K562 (cell line): ENCODE data around the gene CFAP20DC. TPM values are rescaled to one million over a fixed set of nuclear protein-coding genes. Genes with fewer than 3 reads are reported as not detected.

Source experiments
- ATAC-seq: fragments of 200-7000 bp; cut with Tn5 transposase; 3 replicates; pipeline ENCODE4 v1.9.1; 2020; ENCODE audit warnings: moderate library complexity
- BruUV-seq: library from RNA; stranded (reverse); fragments of 400-500 nt; replicated peaks from 2 replicates; lab custom pipeline; 2021; lab: Mats Ljungman, UMichigan
- CTCF ChIA-PET: fragments of 300-600 bp; formaldehyde crosslinking; extraction: SDS; loops from one replicate; lab custom pipeline; 2021; ENCODE audit warnings: low intra/inter-chr PET ratio; lab: Yijun Ruan, JAX
- POLR2A ChIA-PET: fragments of 300-600, 350-650 bp; sonication (Branson Sonifier 250); formaldehyde crosslinking; extraction: SDS; loops from one replicate; lab custom pipeline; 2021; ENCODE audit warnings: antibody characterized with exemption, inconsistent platforms; lab: Yijun Ruan, JAX
- DNase-seq, 4 experiments: peaks; one replicate each; pipeline versions ENCODE4 v3.0.0 to v3.0.0-alpha.2; 2011 to 2018; ENCODE audit warnings: low spot score in 3 of 4, mixed read lengths in 3 of 4; ENCODE audit errors: extremely low read depth in 1 of 4
- FAIRE-seq: peaks from 2 replicates; lab custom pipeline; 2011; peaks lifted over from hg19 to GRCh38; lab: Jason Lieb, UNC
- H2AFZ ChIP-seq: 2 replicates; pipeline ENCODE4 v1.6.0; 2011; ENCODE audit warnings: low read depth, low read length, control low read depth, inconsistent platforms
- H3K27ac ChIP-seq: fragments of 200-600 bp; 3 replicates; pipeline ENCODE4 v1.8.0; 2011; ENCODE audit warnings: low read depth, mild to moderate bottlenecking, control low read depth, inconsistent platforms, low read length, moderate library complexity, mixed read lengths; ENCODE audit errors: extremely low read depth
- H3K27me3 ChIP-seq, 2 experiments: fragments of 300-600 bp in 1 of 2; 2 replicates in 1 of 2; 3 replicates in 1 of 2; pipeline versions ENCODE4 v1.6.0 to v1.8.0; 2011; ENCODE audit warnings: inconsistent platforms in 2 of 2, low read length in 2 of 2, mild to moderate bottlenecking in 1 of 2, mixed read lengths in 1 of 2, moderate library complexity in 1 of 2; ENCODE audit not compliant: control insufficient read depth in 2 of 2, insufficient read depth in 2 of 2
- H3K36me3 ChIP-seq: fragments of 300-600 bp; 3 replicates; pipeline ENCODE4 v1.8.0; 2011; ENCODE audit warnings: mild to moderate bottlenecking, low read length, inconsistent platforms; ENCODE audit not compliant: control insufficient read depth, insufficient read depth
- H3K4me1 ChIP-seq, 2 experiments: fragments of 200-600 bp in 1 of 2; replicated peaks in 1 of 2; 2 replicates in 1 of 2; 3 replicates in 1 of 2; pipeline versions ENCODE4 v1.5.1 to v1.8.0; 2011; ENCODE audit warnings: inconsistent platforms in 2 of 2, low read length in 2 of 2, mild to moderate bottlenecking in 1 of 2, mixed read lengths in 1 of 2, moderate library complexity in 1 of 2; ENCODE audit not compliant: control insufficient read depth in 2 of 2, insufficient read depth in 2 of 2
- H3K4me2 ChIP-seq: 2 replicates; pipeline ENCODE4 v1.6.1; 2011; ENCODE audit warnings: low read length, control low read depth, inconsistent platforms, mixed read lengths; ENCODE audit not compliant: insufficient read depth
- H3K4me3 ChIP-seq: fragments of 200-600 bp; sonication (generic), shearing (Covaris generic); 2 replicates; pipeline ENCODE4 v1.5.1; 2016; ENCODE audit warnings: control low read depth, inconsistent platforms
- H3K79me2 ChIP-seq: fragments of 200-600 bp; 3 replicates; pipeline ENCODE4 v1.8.0; 2011; ENCODE audit warnings: low read length, inconsistent platforms; ENCODE audit not compliant: control insufficient read depth, insufficient read depth
- H3K9ac ChIP-seq, 2 experiments: 2 replicates each; pipeline versions ENCODE4 v1.6.0 to v1.6.1; 2011; ENCODE audit warnings: low read depth in 2 of 2, low read length in 2 of 2, control low read depth in 1 of 2, inconsistent platforms in 1 of 2, mild to moderate bottlenecking in 1 of 2, mixed read lengths in 1 of 2; ENCODE audit not compliant: insufficient read depth in 1 of 2
- H3K9me1 ChIP-seq: one replicate; pipeline ENCODE4 v1.6.0; 2011; ENCODE audit warnings: inconsistent platforms, mild to moderate bottlenecking, low read length, moderate library complexity; ENCODE audit not compliant: control insufficient read depth, insufficient read depth
- H3K9me3 ChIP-seq: replicated peaks from 2 replicates; pipeline ENCODE4 v1.5.1; 2011; ENCODE audit warnings: low read depth, low read length, inconsistent platforms; ENCODE audit not compliant: control insufficient read depth, insufficient read depth
- H4K20me1 ChIP-seq: replicated peaks from 2 replicates; pipeline ENCODE4 v1.6.1; 2011; ENCODE audit warnings: low read length, inconsistent platforms, mixed read lengths; ENCODE audit not compliant: control insufficient read depth, insufficient read depth
- ADNP ChIP-seq: fragments of 200-800 bp; sonication (Bioruptor generic); IDR thresholded peaks from 2 replicates; pipeline ENCODE4 v1.6.1; 2016; ENCODE audit warnings: missing genetic modification characterization, missing compliant biosample characterization
- BCLAF1 ChIP-seq, 2 experiments: fragments of 450-650 bp in 1 of 2; IDR thresholded peaks; 2 replicates each; pipeline ENCODE4 v1.6.1; 2011 to 2017; ENCODE audit warnings: low read depth in 2 of 2, antibody characterized with exemption in 1 of 2, borderline replicate concordance in 1 of 2, low read length in 1 of 2, mild to moderate bottlenecking in 1 of 2, mixed read lengths in 1 of 2; ENCODE audit not compliant: control insufficient read depth in 1 of 2
- CREB3L1 ChIP-seq: fragments of 450-650 bp; IDR thresholded peaks from 2 replicates; pipeline ENCODE4 v1.6.1; 2014; ENCODE audit warnings: low read depth, mild to moderate bottlenecking, moderate library complexity, borderline replicate concordance
- CTBP1 ChIP-seq: fragments of 450-650 bp; IDR thresholded peaks from 2 replicates; pipeline ENCODE4 v1.6.1; 2016; ENCODE audit warnings: borderline replicate concordance
- HBP1 ChIP-seq: fragments of 450-650 bp; formaldehyde crosslinking; IDR thresholded peaks from 2 replicates; pipeline ENCODE4 v1.4.0; 2022; ENCODE audit warnings: missing genetic modification characterization
- HES1 ChIP-seq: fragments of 450-650 bp; IDR thresholded peaks from 2 replicates; pipeline ENCODE4 v1.6.1; 2016; ENCODE audit warnings: low read depth, mild to moderate bottlenecking, moderate library complexity
- KAT7 ChIP-seq: sonication (generic); formaldehyde crosslinking; IDR thresholded peaks from 2 replicates; pipeline ENCODE4 v1.8.0; 2022; ENCODE audit warnings: missing genetic modification reagents, mild to moderate bottlenecking, borderline replicate concordance
- MAX ChIP-seq: sonication (generic); formaldehyde crosslinking; IDR thresholded peaks from 2 replicates; pipeline ENCODE4 v1.9.0; 2022; ENCODE audit warnings: mild to moderate bottlenecking, missing genetic modification reagents
- NCOA2 ChIP-seq, 2 experiments: fragments of 450-650 bp; IDR thresholded peaks; 2 replicates each; pipeline ENCODE4 v1.6.1; 2018; ENCODE audit warnings: mild to moderate bottlenecking in 2 of 2, moderate library complexity in 1 of 2; ENCODE audit not compliant: partially characterized antibody in 2 of 2
- SMAD2 ChIP-seq: fragments of 150-350 bp; IDR thresholded peaks from 2 replicates; pipeline ENCODE4 v1.6.1; 2014; ENCODE audit warnings: low read depth, mild to moderate bottlenecking, low read length
- SRSF1 ChIP-seq: fragments of 200-400 bp; formaldehyde crosslinking; IDR thresholded peaks from 2 replicates; pipeline ENCODE4 v1.6.1; 2017; ENCODE audit warnings: mild to moderate bottlenecking, low read depth, low read length, moderate library complexity
- TCF7 ChIP-seq: sonication (generic); IDR thresholded peaks from 2 replicates; pipeline ENCODE4 v1.6.1; 2016; ENCODE audit warnings: antibody characterized with exemption, borderline replicate concordance
- ZNF175 ChIP-seq: fragments of 200-800 bp; sonication (Bioruptor generic); IDR thresholded peaks from 2 replicates; pipeline ENCODE4 v1.6.1; 2016; ENCODE audit warnings: low read depth, mild to moderate bottlenecking, missing genetic modification characterization, missing compliant biosample characterization
- ZNF384 ChIP-seq: IDR thresholded peaks from 2 replicates; pipeline ENCODE4 v1.6.1; 2012; ENCODE audit warnings: low read depth, low read length, improper control_type of control experiment
- ZNF589 ChIP-seq: fragments of 200-800 bp; sonication (Bioruptor generic); IDR thresholded peaks from 2 replicates; pipeline ENCODE4 v1.6.1; 2016; ENCODE audit warnings: low read depth, missing genetic modification characterization, missing compliant biosample characterization
- WGBS: fragments of 100-300 bp; shearing (Covaris generic); methylation state at CpG from one replicate; pipeline ENCODE4 v1.1.6; 2016; ENCODE audit warnings: low coverage, mixed read lengths; ENCODE audit not compliant: insufficient coverage; ENCODE audit errors: missing lambda C conversion rate; 5-methylcytosine and 5-hydroxymethylcytosine counted together
- in situ Hi-C: fragments of 300-500 bp; cut with MboI; formaldehyde crosslinking; loops from 4 replicates; pipeline ENCODE4 v1.15.0; 2018; ENCODE audit warnings: inconsistent platforms, mixed read lengths
- intact Hi-C: fragments of 100-400 bp; cut with micrococcal nuclease; formaldehyde crosslinking; loops from 2 replicates; pipeline ENCODE4 v1.14.2; 2022
- polyA plus RNA-seq, 8 experiments: library from polyadenylated mRNA; depleted of rRNA in 4 of 8; stranded (reverse) in 5 of 8; unstranded in 3 of 8; fragments of >200 nt; fragmentation: Nextera tagmentation in 2 of 8; fragmentation: Illumina TruSeq in 1 of 8; extraction: Ambion mirVana in 2 of 8; extraction: Trizol in 1 of 8; gene quantifications; 2 replicates each; pipeline versions ENCODE4 v1.2.1 to v1.2.3, GENCODE V29; 2011 to 2014; ENCODE audit warnings: inconsistent platforms in 1 of 8, missing spikeins in 1 of 8
- total RNA-seq, 7 experiments: library from RNA; depleted of rRNA in 6 of 7; stranded (reverse); fragments of >200 nt in 6 of 7; fragmentation: Illumina TruSeq in 2 of 7; extraction: Trizol in 2 of 7; gene quantifications; 2 replicates each; pipeline versions ENCODE4 v1.2.1 to v1.2.3, GENCODE V29; 2011 to 2021; ENCODE audit warnings: low replicate concordance in 1 of 7

Gene CFAP20DC
- total and polyA plus RNA-seq, 9 of the 15 experiments (the other 6 are each of a cell fraction or from before 2014, with no cell fraction given), result 1.6 to 5.9 (median 4.6) TPM

- no peak for FAIRE-seq
- Histone ChIP-seq H3K9me3 (no peaks in the 10 kb centered on the region), H2AFZ (no peak overlapping the region), H3K4me1 (peaks cover 3 to 26% of the 10 kb centered on the region in 2 experiments; a peak in 3 of 5 replicates), H3K36me3 (no peaks in the 10 kb centered on the region; the same call in 2 of the 3 replicates), H4K20me1 (no peaks in the 10 kb centered on the region), H3K27me3 (no peaks in the 10 kb centered on the region), H3K79me2 (no peaks in the 10 kb centered on the region), H3K4me3 (no peak overlapping the region), H3K27ac (no peak overlapping the region), H3K4me2 (no peak overlapping the region), H3K9ac (no peak overlapping the region), H3K9me1 (no peaks in the 10 kb centered on the region)
- intact Hi-C loops (no loop called here), in situ Hi-C loops (no loop called here)
- ChIA-PET CTCF (no interaction called here), POLR2A (interaction anchor here (0.7 kb wide), 1 partner anchor 139 kb away, joined by 3 read pairs; no protein-coding TSS in a partner anchor)
- WGBS, result 90% methylated on average over 3 of the region's 5 CpGs
- DNase-seq, result no peak
- BruUV-seq, result no TSS peak
- no peak for ATAC-seq
- TF ChIP-seq NCOA2 (IDR thresholded peaks at IDR 0.05; ENCODE audit: partially characterized antibody in 2 of 2), result no peak
- no peak for TF ChIP-seq ADNP (tag)
- no peak for TF ChIP-seq SMAD2
- no peak for TF ChIP-seq HES1
- TF ChIP-seq CREB3L1, result no peak
- no peak for TF ChIP-seq HBP1 (CRISPR knock-in tag)
- no peak for TF ChIP-seq KAT7
- no peak for TF ChIP-seq ZNF384
- no peak for TF ChIP-seq SRSF1
- no peak for TF ChIP-seq TCF7
- TF ChIP-seq MAX (CRISPR knock-in tag), result no peak
- TF ChIP-seq ZNF589, result no peak
- TF ChIP-seq CTBP1, result no peak
- no peak for TF ChIP-seq ZNF175 (CRISPR knock-in tag)
- TF ChIP-seq BCLAF1 (IDR thresholded peaks at IDR 0.05; ENCODE audit: borderline replicate concordance in 1 of 2, control insufficient read depth in 1 of 2, low read depth in 2 of 2, low read length in 1 of 2), result no peak
These were observed 53.1 kb downstream of the CFAP20DC start for GRCh38 chr3:58996730-58997129.
